ENCODE measurements around the gene TRAF4.
"Not testable (repeated sequence)": the region's sequence is repeated elsewhere in the genome, so short reads cannot be mapped to it uniquely, and the experiment has no call there.

The TRAF4 gene

GRCh38 chr17:28773736-28774135 lies 29.9 kb downstream of the TRAF4 start:
- TF ChIP-seq, protein P1, sequence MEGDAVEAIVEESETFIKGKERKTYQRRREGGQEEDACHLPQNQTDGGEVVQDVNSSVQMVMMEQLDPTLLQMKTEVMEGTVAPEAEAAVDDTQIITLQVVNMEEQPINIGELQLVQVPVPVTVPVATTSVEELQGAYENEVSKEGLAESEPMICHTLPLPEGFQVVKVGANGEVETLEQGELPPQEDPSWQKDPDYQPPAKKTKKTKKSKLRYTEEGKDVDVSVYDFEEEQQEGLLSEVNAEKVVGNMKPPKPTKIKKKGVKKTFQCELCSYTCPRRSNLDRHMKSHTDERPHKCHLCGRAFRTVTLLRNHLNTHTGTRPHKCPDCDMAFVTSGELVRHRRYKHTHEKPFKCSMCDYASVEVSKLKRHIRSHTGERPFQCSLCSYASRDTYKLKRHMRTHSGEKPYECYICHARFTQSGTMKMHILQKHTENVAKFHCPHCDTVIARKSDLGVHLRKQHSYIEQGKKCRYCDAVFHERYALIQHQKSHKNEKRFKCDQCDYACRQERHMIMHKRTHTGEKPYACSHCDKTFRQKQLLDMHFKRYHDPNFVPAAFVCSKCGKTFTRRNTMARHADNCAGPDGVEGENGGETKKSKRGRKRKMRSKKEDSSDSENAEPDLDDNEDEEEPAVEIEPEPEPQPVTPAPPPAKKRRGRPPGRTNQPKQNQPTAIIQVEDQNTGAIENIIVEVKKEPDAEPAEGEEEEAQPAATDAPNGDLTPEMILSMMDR (conservative IDR thresholded peaks at IDR 0.05; ENCODE audit: low read depth, low read length), result no peak
- DNase-seq (ENCODE audit: low read depth), result no peak
- H3K4me3 ChIP-seq (ENCODE audit: low read length), result no peak overlapping the region

GRCh38 chr17:28774206-28774605 lies 30.4 kb downstream of the TRAF4 start:
- TF ChIP-seq, protein P1 (conservative IDR thresholded peaks at IDR 0.05; ENCODE audit: low read depth, low read length), result no peak
- no peak for DNase-seq (ENCODE audit: low read depth)
- no peak overlapping the region for H3K4me3 ChIP-seq (ENCODE audit: low read length)

- no peak for DNase-seq (ENCODE audit: low read depth)
- TF ChIP-seq, protein P1 (conservative IDR thresholded peaks at IDR 0.05; ENCODE audit: low read depth, low read length), result no peak
- no peak overlapping the region for H3K4me3 ChIP-seq (ENCODE audit: low read length)
These were observed 33.4 kb downstream of the TRAF4 start for GRCh38 chr17:28777178-28777577.

- not testable (repeated sequence) for DNase-seq (ENCODE audit: low read depth); H3K4me3 ChIP-seq (ENCODE audit: low read length)
These were observed 35.8 kb downstream of the TRAF4 start for GRCh38 chr17:28779601-28780000.

- H3K4me3 ChIP-seq (ENCODE audit: low read length), result no peak overlapping the region
- DNase-seq (ENCODE audit: low read depth), result no peak
- TF ChIP-seq, protein P1 (conservative IDR thresholded peaks at IDR 0.05; ENCODE audit: low read depth, low read length), result no peak
These were observed 39.4 kb downstream of the TRAF4 start for GRCh38 chr17:28783161-28783560.

DNA sequence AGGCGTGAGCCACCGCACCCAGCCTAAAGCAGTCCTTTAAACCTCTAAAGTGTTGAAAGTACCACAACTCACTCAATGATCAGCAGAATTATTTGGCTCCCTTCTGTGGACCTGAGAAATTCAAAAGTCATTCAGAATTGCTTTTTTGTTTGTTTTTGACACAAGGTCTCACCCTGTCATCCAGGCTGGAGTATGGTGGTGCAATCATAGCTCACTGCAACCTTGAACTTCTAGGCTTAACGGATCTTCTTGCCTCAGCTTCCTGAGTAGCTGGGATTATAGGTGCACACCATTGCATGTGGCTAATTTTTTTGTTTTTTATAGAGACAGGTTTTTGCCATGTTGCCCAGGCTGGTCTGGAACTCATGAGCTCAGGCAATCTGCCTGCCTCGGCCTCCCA lies 44.3 kb downstream of the TRAF4 start:
- DNase-seq (ENCODE audit: low read depth), result no peak
- no peak overlapping the region for H3K4me3 ChIP-seq (ENCODE audit: low read length)
- TF ChIP-seq, protein P1 (conservative IDR thresholded peaks at IDR 0.05; ENCODE audit: low read depth, low read length), result no peak

- TF ChIP-seq, protein P1 (conservative IDR thresholded peaks at IDR 0.05; ENCODE audit: low read depth, low read length), result no peak
- DNase-seq (ENCODE audit: low read depth), result no peak
- H3K4me3 ChIP-seq (ENCODE audit: low read length), result no peak overlapping the region
These were observed 49.3 kb downstream of the TRAF4 start for GRCh38 chr17:28792877-28793661.

GRCh38 chr17:28794846-28795441 lies 51.1 kb downstream of the TRAF4 start:
- H3K4me3 ChIP-seq (ENCODE audit: low read length); DNase-seq (ENCODE audit: low read depth): not testable (repeated sequence)

Measured in retinal pigment epithelial cell (primary cell).